Subcutaneous adipose tissue (tissue), 4 donors: Measurements from ENCODE around the gene SH3TC1. TPM values are rescaled to one million over a fixed set of nuclear protein-coding genes. Genes with fewer than 3 reads are reported as not detected.

Source experiments
- CTCF ChIP-seq: fragments of 450-650 bp; IDR thresholded peaks from one replicate; pipeline ENCODE4 v1.5.1; 2016; ENCODE audit warnings: low read depth, mild to moderate bottlenecking, control low read depth, antibody characterized with exemption, moderate library complexity
- total RNA-seq, 4 donors: library from RNA; depleted of rRNA; stranded (reverse); fragments of >200 nt; gene quantifications; one replicate each; pipeline ENCODE4 v1.1.0, GENCODE V29; 2016

SH3TC1 gene
- 10 to 100 TPM; 15.3 to 43.3 (median 31.9) TPM for total RNA-seq

- no peak for TF ChIP-seq CTCF
Observed at GRCh38 chr4:8198906-8199593, at the start of gene SH3TC1. Gene SH3TC1 (plus strand): TSS chr4:8199290. CDS start chr4:8205195, 5,905 bp downstream.

- no peak for TF ChIP-seq CTCF
Observed at GRCh38 chr4:8149664-8150063, 49.4 kb upstream of the SH3TC1 start.

GRCh38 chr4:8150152-8151090 lies 48.7 kb upstream of the SH3TC1 start:
- TF ChIP-seq CTCF: no peak

GRCh38 chr4:8151165-8151650 lies 47.9 kb upstream of the SH3TC1 start:
- TF ChIP-seq CTCF: no peak

GRCh38 chr4:8152090-8152864 lies 46.8 kb upstream of the SH3TC1 start:
- TF ChIP-seq CTCF: no peak

- no peak for TF ChIP-seq CTCF
Observed at GRCh38 chr4:8152865-8153257, 46.2 kb upstream of the SH3TC1 start.
